Kidney (tissue), 14 donors: ENCODE data around the gene ELAPOR1. TPM values are rescaled to one million over a fixed set of nuclear protein-coding genes. Genes with fewer than 3 reads are reported as not detected.

Experiments
- DNase-seq, 5 donors: peaks; one replicate each; pipeline ENCODE4 v3.0.0-alpha.2; 2013 to 2020
- FAIRE-seq: peaks from 2 replicates; lab custom pipeline; 2012; peaks lifted over from hg19 to GRCh38; lab: Jason Lieb, UNC
- H3K27ac ChIP-seq, 2 donors: one replicate each; pipeline ENCODE4 v1.7.0; 2013; ENCODE audit warnings: low read depth in 2 of 2, low read length in 2 of 2, inconsistent platforms in 1 of 2
- H3K27me3 ChIP-seq: one replicate; pipeline ENCODE4 v1.7.1; 2013; ENCODE audit warnings: low read length, inconsistent platforms; ENCODE audit not compliant: control insufficient read depth, insufficient read depth
- H3K36me3 ChIP-seq, 3 donors: one replicate each; pipeline versions ENCODE4 v1.7.0 to v1.7.1; 2013; ENCODE audit warnings: low read length in 3 of 3, control low read depth in 1 of 3, inconsistent platforms in 1 of 3; ENCODE audit not compliant: insufficient read depth in 3 of 3, control insufficient read depth in 2 of 3
- H3K4me1 ChIP-seq, 3 donors: one replicate each; pipeline versions ENCODE4 v1.7.0 to v1.7.1; 2013; ENCODE audit warnings: low read length in 3 of 3, inconsistent platforms in 1 of 3, low read depth in 1 of 3; ENCODE audit not compliant: control insufficient read depth in 2 of 3, insufficient read depth in 2 of 3
- H3K4me3 ChIP-seq, 3 donors: one replicate each; pipeline versions ENCODE4 v1.7.0 to v1.8.1; 2013; ENCODE audit warnings: low read length in 3 of 3, control low read depth in 1 of 3, inconsistent platforms in 1 of 3
- H3K9ac ChIP-seq, 3 donors: one replicate each; pipeline versions ENCODE4 v1.7.0 to v1.7.1; 2013; ENCODE audit warnings: low read length in 3 of 3, control low read depth in 1 of 3, inconsistent platforms in 1 of 3
- H3K9me3 ChIP-seq, 3 donors: one replicate each; pipeline versions ENCODE4 v1.7.0 to v1.7.1; 2013; ENCODE audit warnings: low read length in 3 of 3, control low read depth in 1 of 3, inconsistent platforms in 1 of 3; ENCODE audit not compliant: control insufficient read depth in 2 of 3, insufficient read depth in 1 of 3
- intact Hi-C: fragments of 100-400 bp; cut with DNase I; formaldehyde crosslinking; loops from one replicate; pipeline ENCODE4 v1.11.1; 2022
- polyA plus RNA-seq: library from polyadenylated mRNA; stranded (reverse); fragments of 350-450 nt; fragmentation: Illumina TruSeq; extraction: RNeasy Lipid Tissue Mini Kit (QIAGEN cat#74804); gene quantifications from one replicate; pipeline ENCODE4 v1.2.3, GENCODE V29; 2014; ENCODE audit warnings: low read depth, low replicate concordance; ENCODE audit not compliant: insufficient read depth
- total RNA-seq: library from RNA; stranded (reverse); fragmentation: NEBNext Ultra II Directional; extraction: Animal tissue kit (Norgen Biotek cat#: 25700); gene quantifications from one replicate; pipeline ENCODE4 v1.2.1, GENCODE V29; 2021
- TF ChIP-seq, protein P1 (sequence below): IDR thresholded peaks from 3 replicates; pipeline ENCODE4 v1.5.1; 2012; ENCODE audit warnings: mild to moderate bottlenecking, moderate library complexity, borderline replicate concordance; ENCODE audit not compliant: insufficient read depth; ENCODE audit errors: extremely low read depth
- donor health status: control.
- donor health status: control.
- donor health status: control.
- donor health status: control.
- donor health status: control.
- donor health status: DM: yes; HTN: yes; CAD: no.
- donor health status: Normal renal cell carcinoma (clear cell type).

ELAPOR1 gene
- total and polyA plus RNA-seq, 2 donors from 2014 or later, result 0.28 to 1.3 TPM

DNA sequence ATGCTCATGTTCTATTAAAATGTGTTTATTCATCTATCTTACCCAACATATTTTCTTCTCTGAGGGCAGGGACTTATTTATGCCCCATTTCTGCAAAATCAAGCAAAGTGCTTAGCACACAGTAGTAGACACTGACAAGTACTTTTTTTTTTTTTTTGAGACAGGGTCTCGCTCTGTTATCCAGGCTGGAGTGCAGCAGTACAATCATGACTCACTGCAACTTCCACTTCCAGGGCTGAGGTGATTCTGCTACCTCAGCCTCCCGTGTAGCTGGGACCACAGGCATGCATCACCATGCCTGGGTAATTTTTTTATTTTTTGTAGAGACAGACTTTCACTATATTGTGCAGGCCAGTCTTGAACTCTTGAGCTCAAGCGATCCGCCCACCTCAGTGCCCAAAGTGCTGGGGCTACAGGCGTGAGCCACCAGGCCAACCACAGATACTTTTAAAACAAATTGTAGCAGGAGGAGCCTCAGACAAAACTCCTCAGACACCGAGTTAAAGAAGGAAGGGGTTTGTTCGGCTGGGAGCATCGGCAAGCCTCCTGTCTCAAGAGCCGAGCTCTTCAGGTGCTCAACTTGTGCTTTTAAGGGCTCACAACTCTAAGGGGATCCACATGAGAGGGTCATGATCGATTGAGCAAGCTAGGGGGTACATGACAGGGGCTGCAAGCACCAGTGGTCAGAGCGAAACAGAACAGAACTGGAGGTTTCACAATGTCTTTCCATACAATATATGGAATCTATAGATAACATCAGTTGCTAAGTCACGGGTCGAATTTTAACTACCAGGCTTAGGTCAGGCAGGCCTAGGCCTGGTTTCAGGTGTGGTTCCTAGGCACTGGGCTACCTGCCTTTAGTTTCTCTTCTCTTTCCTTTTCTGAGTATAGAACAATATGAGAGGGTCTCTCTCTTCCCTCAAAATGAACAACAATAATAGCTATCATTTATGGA, 29.1 kb upstream of the ELAPOR1 start:
- no peaks in the 10 kb centered on the region for H3K36me3 ChIP-seq
- no peaks in the 10 kb centered on the region for H3K4me1 ChIP-seq
- FAIRE-seq (no peak), DNase-seq (no peak)
- TF ChIP-seq, protein P1, sequence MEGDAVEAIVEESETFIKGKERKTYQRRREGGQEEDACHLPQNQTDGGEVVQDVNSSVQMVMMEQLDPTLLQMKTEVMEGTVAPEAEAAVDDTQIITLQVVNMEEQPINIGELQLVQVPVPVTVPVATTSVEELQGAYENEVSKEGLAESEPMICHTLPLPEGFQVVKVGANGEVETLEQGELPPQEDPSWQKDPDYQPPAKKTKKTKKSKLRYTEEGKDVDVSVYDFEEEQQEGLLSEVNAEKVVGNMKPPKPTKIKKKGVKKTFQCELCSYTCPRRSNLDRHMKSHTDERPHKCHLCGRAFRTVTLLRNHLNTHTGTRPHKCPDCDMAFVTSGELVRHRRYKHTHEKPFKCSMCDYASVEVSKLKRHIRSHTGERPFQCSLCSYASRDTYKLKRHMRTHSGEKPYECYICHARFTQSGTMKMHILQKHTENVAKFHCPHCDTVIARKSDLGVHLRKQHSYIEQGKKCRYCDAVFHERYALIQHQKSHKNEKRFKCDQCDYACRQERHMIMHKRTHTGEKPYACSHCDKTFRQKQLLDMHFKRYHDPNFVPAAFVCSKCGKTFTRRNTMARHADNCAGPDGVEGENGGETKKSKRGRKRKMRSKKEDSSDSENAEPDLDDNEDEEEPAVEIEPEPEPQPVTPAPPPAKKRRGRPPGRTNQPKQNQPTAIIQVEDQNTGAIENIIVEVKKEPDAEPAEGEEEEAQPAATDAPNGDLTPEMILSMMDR, result no peak
- H3K9me3 ChIP-seq, result peaks cover 0 to 6% (median 0%) of the 10 kb centered on the region in 3 donors
- no peak overlapping the region for H3K4me3 ChIP-seq
- H3K27me3 ChIP-seq, result no peaks in the 10 kb centered on the region
- no peak overlapping the region for H3K27ac ChIP-seq
- intact Hi-C loops, result no loop called here
- no peak overlapping the region for H3K9ac ChIP-seq

DNA sequence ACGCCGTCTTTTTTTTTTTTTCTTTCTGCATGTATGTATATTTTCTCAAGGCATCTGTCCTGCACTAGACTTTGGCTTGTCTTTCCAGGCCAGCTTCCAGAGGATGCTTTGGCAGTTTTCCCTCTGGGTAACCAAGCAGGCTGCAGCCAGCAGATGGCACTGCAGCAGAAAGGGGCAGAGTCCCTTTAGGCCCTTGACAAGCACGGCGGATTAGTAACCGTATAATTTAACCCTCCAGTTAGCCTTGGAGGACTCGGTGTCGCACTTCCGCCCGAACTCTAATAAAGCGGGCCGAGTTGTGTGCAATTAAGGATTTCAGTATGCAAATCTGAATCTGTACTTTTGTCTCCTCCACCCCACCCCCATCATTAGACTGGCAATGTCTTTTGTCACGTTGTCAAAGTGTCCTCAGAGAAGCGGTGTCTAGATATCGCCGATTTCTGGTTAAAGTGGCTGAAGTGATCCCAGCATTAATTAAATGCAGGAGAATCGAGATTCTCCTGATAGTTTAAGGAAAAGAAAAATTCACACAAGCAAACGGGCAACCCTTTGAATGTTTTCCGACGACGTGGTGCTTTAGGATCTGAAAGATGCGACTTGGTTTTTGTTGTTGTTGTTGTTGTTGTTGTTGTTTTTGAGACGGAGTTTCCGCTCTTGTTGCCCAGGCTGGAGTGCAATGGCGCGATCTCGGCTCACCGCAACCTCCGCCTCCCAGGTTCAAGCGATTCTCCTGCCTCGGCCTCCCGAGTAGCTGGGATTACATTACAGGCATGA, 24.5 kb upstream of the ELAPOR1 start:
- TF ChIP-seq, protein P1, result peak; percentile 51

DNA sequence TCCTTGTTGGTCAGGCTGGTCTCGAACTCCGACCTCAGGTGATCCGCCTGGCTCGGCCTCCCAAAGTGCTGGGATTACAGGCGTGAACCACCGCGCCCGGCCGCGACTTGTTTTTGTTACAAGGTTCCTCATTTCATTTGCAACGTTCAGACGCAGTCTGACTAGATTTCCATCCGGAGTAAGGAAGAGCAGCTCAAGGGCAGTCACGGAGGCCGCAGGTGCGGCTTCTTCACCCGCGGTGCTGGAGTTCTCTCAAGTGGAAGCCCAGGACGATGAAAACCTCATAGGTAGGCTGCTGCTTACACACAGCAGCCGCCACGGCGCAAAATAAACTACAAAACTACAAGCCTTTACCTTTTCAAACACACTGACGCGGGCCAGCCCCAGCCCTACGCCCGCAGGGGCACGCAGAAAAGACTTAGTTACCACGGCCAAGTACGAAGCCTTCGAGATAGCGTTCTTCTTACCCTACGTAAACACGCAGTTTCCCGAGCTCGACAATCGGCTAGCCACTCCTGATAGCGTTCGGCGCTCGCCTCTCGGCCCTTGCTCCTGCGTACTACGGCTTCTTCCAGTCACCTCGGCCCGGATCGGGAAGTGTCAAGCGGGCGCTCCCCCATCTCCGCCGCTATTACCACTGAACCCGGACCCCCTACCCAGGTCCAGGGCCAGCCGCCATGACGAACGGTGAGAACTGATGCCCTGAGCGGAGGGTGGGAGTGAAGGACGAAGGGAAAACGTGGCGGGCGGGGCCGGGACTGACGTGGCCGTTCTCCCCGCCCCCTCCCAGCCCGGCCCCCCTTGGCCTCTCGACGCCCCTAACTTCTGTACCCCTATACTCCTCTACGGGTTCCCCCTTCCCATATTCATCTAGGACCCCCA, 23.5 kb upstream of the ELAPOR1 start, which contains the start of gene TMEM167B:
Gene TMEM167B (plus strand): TSS at position 569 of the 882 bp plus-strand sequence. CDS start 109 bp downstream, at position 678.
- peak within 1 kb of the TSS; percentile 83 to 94 (median 88) for H3K9ac ChIP-seq
- peaks cover 3 to 13% (median 10%) of the 10 kb centered on the region in 3 donors for H3K4me1 ChIP-seq
- DNase-seq (peak; percentile 93 to 97 (median 96)), FAIRE-seq (no peak)
- H3K9me3 ChIP-seq, result peaks cover 0 to 6% (median 0%) of the 10 kb centered on the region in 3 donors
- intact Hi-C loops, result no loop called here
- peaks cover 0 to 7% (median 0%) of the 10 kb centered on the region in 3 donors for H3K36me3 ChIP-seq
- peak within 1 kb of the TSS; percentile 98 for H3K27ac ChIP-seq
- TF ChIP-seq, protein P1, result no peak
- peak within 1 kb of the TSS; percentile 83 to 96 (median 96) for H3K4me3 ChIP-seq
- H3K27me3 ChIP-seq, result no peaks in the 10 kb centered on the region

More for the DNA sequence above, 24.5 kb upstream of the ELAPOR1 start:
- DNase-seq (peak in 3 of 5 donors; percentile 57 to 80 (median 64)), FAIRE-seq (no peak)
- Histone ChIP-seq H3K4me3 (peak overlapping the region; percentile 83 to 96 (median 96)), H3K36me3 (peaks cover 0 to 3% (median 0%) of the 10 kb centered on the region in 3 donors), H3K4me1 (peaks cover 3 to 13% (median 10%) of the 10 kb centered on the region in 3 donors), H3K9ac (peak overlapping the region in 1 of 3 donors; percentile 94), H3K27ac (no peak overlapping the region), H3K9me3 (peaks cover 0 to 6% (median 0%) of the 10 kb centered on the region in 3 donors), H3K27me3 (no peaks in the 10 kb centered on the region)
- intact Hi-C loops, result no loop called here
